SK-N-SH (cell line): Measurements from ENCODE around the gene COL25A1. TPM values are rescaled to one million over a fixed set of nuclear protein-coding genes. Genes with fewer than 3 reads are reported as not detected.

Experiments
- CTCF ChIA-PET: fragments of 300-600, 350-600 bp; formaldehyde crosslinking; extraction: SDS; loops from one replicate; lab custom pipeline; 2021; lab: Yijun Ruan, JAX
- POLR2A ChIA-PET: fragments of 350-600 bp; sonication (Branson Sonifier 250); formaldehyde crosslinking; extraction: SDS; loops from one replicate; lab custom pipeline; 2020; ENCODE audit warnings: antibody characterized with exemption, inconsistent platforms; lab: Yijun Ruan, JAX
- DNase-seq: peaks from one replicate; pipeline ENCODE4 v3.0.0; 2012
- H2AFZ ChIP-seq: fragments of 200-600 bp; sonication (generic); 2 replicates; pipeline ENCODE4 v1.8.1; 2016; ENCODE audit warnings: antibody characterized with exemption, mild to moderate bottlenecking, low read depth
- H3F3A ChIP-seq: fragments of 200-600 bp; sonication (generic); replicated peaks from 2 replicates; pipeline ENCODE3; 2016; ENCODE audit warnings: antibody characterized with exemption, mild to moderate bottlenecking; ENCODE audit not compliant: insufficient read depth
- H3K27ac ChIP-seq, 2 experiments: fragments of 200-500 bp in 1 of 2; fragments of 200-600 bp in 1 of 2; sonication (Bioruptor generic) in 1 of 2; sonication (generic), shearing (Covaris generic) in 1 of 2; 2 replicates each; pipeline versions ENCODE4 v1.5.1 to v1.6.1; 2014 to 2016; ENCODE audit warnings: low read depth in 2 of 2, inconsistent platforms in 1 of 2, low read length in 1 of 2, mild to moderate bottlenecking in 1 of 2, mixed read lengths in 1 of 2
- H3K27me3 ChIP-seq: fragments of 200-600 bp; sonication (generic), shearing (Covaris generic); 2 replicates; pipeline ENCODE4 v1.6.1; 2016; ENCODE audit warnings: mixed run types; ENCODE audit not compliant: insufficient read depth
- H3K36me3 ChIP-seq, 2 experiments: fragments of 200-500 bp in 1 of 2; fragments of 200-600 bp in 1 of 2; sonication (Bioruptor generic) in 1 of 2; sonication (generic) in 1 of 2; replicated peaks in 1 of 2; 2 replicates each; pipeline versions ENCODE3 to v1.5.1; 2014 to 2016; ENCODE audit warnings: low read length in 1 of 2, mild to moderate bottlenecking in 1 of 2; ENCODE audit not compliant: insufficient read depth in 2 of 2, control insufficient read depth in 1 of 2
- H3K4me1 ChIP-seq, 2 experiments: fragments of 200-500 bp in 1 of 2; fragments of 200-600 bp in 1 of 2; sonication (Bioruptor generic) in 1 of 2; sonication (generic), shearing (Covaris generic) in 1 of 2; 2 replicates each; pipeline versions ENCODE4 v1.5.1 to v1.6.1; 2014 to 2016; ENCODE audit warnings: low read depth in 1 of 2, low read length in 1 of 2, mixed run types in 1 of 2; ENCODE audit not compliant: insufficient read depth in 2 of 2, control insufficient read depth in 1 of 2
- H3K4me2 ChIP-seq: fragments of 200-600 bp; sonication (generic), shearing (Covaris generic); 2 replicates; pipeline ENCODE4 v1.6.1; 2017; ENCODE audit warnings: mixed run types
- H3K4me3 ChIP-seq, 2 experiments: fragments of 200-500 bp in 1 of 2; fragments of 200-600 bp in 1 of 2; sonication (Bioruptor generic) in 1 of 2; sonication (generic), shearing (Covaris generic) in 1 of 2; 2 replicates each; pipeline versions ENCODE4 v1.5.1 to v1.8.1; 2014 to 2016; ENCODE audit warnings: low read depth in 2 of 2, inconsistent platforms in 1 of 2, low read length in 1 of 2, mild to moderate bottlenecking in 1 of 2, mixed read lengths in 1 of 2, moderate library complexity in 1 of 2
- H3K79me2 ChIP-seq: fragments of 200-600 bp; sonication (generic); 2 replicates; pipeline ENCODE4 v1.8.1; 2017; ENCODE audit warnings: mild to moderate bottlenecking; ENCODE audit not compliant: insufficient read depth
- H3K9ac ChIP-seq: fragments of 200-600 bp; sonication (generic); 2 replicates; pipeline ENCODE4 v1.6.1; 2017; ENCODE audit warnings: mixed run types
- H3K9me2 ChIP-seq: fragments of 200-600 bp; sonication (generic); 2 replicates; pipeline ENCODE4 v1.6.1; 2017; ENCODE audit warnings: mixed run types
- H3K9me3 ChIP-seq: fragments of 200-600 bp; sonication (generic); 2 replicates; pipeline ENCODE4 v1.6.1; 2017; ENCODE audit warnings: mixed run types, mild to moderate bottlenecking, moderate library complexity
- H4K20me1 ChIP-seq: fragments of 200-600 bp; sonication (generic); 2 replicates; pipeline ENCODE4 v1.6.1; 2017; ENCODE audit warnings: mild to moderate bottlenecking, mixed run types; ENCODE audit not compliant: insufficient read depth
- CHD2 ChIP-seq: fragments of 150-350 bp; IDR thresholded peaks from 2 replicates; pipeline ENCODE4 v1.6.1; 2018; ENCODE audit warnings: low read length; ENCODE audit not compliant: partially characterized antibody
- GABPA ChIP-seq: IDR thresholded peaks from 2 replicates; pipeline ENCODE4 v1.4.0; 2012; ENCODE audit warnings: low read depth, mild to moderate bottlenecking
- GATA2 ChIP-seq: sonication (generic); formaldehyde crosslinking; IDR thresholded peaks from 2 replicates; pipeline ENCODE4 v1.5.0; 2020; ENCODE audit warnings: mild to moderate bottlenecking, missing genetic modification reagents
- MEF2A ChIP-seq: IDR thresholded peaks from 2 replicates; pipeline ENCODE4 v1.4.0; 2012; ENCODE audit warnings: low read depth, borderline replicate concordance
- NRF1 ChIP-seq: IDR thresholded peaks from 2 replicates; pipeline ENCODE4 v1.6.1; 2012; ENCODE audit warnings: low read depth, mild to moderate bottlenecking, low read length
- POLR2AphosphoS5 ChIP-seq: IDR thresholded peaks from 2 replicates; pipeline ENCODE4 v1.6.1; 2012; ENCODE audit warnings: low read depth, low read length
- RCOR1 ChIP-seq: fragments of 150-350 bp; IDR thresholded peaks from 2 replicates; pipeline ENCODE4 v1.6.1; 2017; ENCODE audit warnings: antibody characterized with exemption, low read length
- RFX5 ChIP-seq: IDR thresholded peaks from 2 replicates; pipeline ENCODE4 v1.6.1; 2012; ENCODE audit warnings: mild to moderate bottlenecking, improper control_type of control experiment, low read length
- RXRA ChIP-seq: IDR thresholded peaks from 2 replicates; pipeline ENCODE4 v1.4.0; 2012; ENCODE audit warnings: low read depth, mild to moderate bottlenecking, borderline replicate concordance
- TCF12 ChIP-seq: IDR thresholded peaks from 2 replicates; pipeline ENCODE4 v1.4.0; 2012
- TEAD4 ChIP-seq: IDR thresholded peaks from 2 replicates; pipeline ENCODE4 v1.4.0; 2012; ENCODE audit warnings: mild to moderate bottlenecking, borderline replicate concordance; ENCODE audit not compliant: insufficient read depth
- YY1 ChIP-seq: IDR thresholded peaks from 2 replicates; pipeline ENCODE4 v1.4.0; 2012; ENCODE audit warnings: low read depth, mild to moderate bottlenecking
- WGBS: methylation state at CpG from one replicate; pipeline ENCODE4 v1.1.6; 2017; ENCODE audit warnings: low lambda C conversion rate; 5-methylcytosine and 5-hydroxymethylcytosine counted together
- polyA plus RNA-seq, 3 experiments: library from polyadenylated mRNA; depleted of rRNA; stranded (reverse); fragments of >200 nt; gene quantifications; 2 replicates each; pipeline ENCODE4 v1.2.3, GENCODE V29; 2012
- TF ChIP-seq, protein P1 (sequence below): IDR thresholded peaks from 2 replicates; pipeline ENCODE4 v1.4.0; 2012; ENCODE audit warnings: low read depth, borderline replicate concordance
- TF ChIP-seq, protein P2 (sequence below): fragments of 150-350 bp; IDR thresholded peaks from 2 replicates; pipeline ENCODE4 v1.6.1; 2016; ENCODE audit warnings: mild to moderate bottlenecking, low read depth, low read length
- TF ChIP-seq, protein P3 (sequence below): IDR thresholded peaks from 2 replicates; pipeline ENCODE4 v1.4.0; 2012; ENCODE audit warnings: low read depth
- TF ChIP-seq, protein P4 (sequence below): fragments of 200-600 bp; sonication (generic); IDR thresholded peaks from 2 replicates; pipeline ENCODE4 v1.6.1; 2017; ENCODE audit warnings: antibody characterized with exemption, mild to moderate bottlenecking, moderate library complexity

COL25A1 gene
- polyA plus RNA-seq, 1 of the 3 experiments (the other 2 are of a cell fraction) = not detected

DNA sequence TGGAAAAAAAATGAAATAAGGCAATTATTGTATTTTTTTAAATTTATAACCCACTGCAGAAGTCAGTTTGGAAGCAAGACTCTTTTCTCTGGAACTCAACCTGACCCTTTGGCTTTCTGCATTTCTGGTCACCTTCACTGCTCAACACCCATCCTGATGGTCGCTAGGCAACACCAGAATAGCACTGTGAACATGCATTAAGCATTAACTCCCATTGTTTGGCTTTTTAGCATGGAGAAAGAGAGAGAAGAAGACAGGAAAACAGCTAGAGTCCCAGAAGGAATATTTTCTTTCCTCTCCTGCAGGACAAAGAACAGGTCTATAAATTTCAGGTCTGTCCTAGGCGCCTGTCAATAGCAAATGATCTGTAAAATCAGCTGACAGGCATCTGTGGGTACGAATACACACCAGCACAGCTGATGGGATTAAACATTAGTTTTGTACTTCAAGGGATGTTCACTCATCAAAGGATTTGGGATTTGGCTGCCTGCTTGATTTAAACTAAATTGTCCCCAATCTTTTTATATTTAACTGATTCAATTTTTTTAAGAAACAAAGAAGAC, 402.4 kb downstream of the COL25A1 start:
- 6% methylated on average over 3 of the region's 3 CpGs for WGBS
- H3K4me1 ChIP-seq = no peaks in the 10 kb centered on the region
- H3K9ac ChIP-seq = no peak overlapping the region
- no peak overlapping the region for H3K4me2 ChIP-seq
- H3F3A ChIP-seq = no peaks in the 10 kb centered on the region
- H3K27me3 ChIP-seq = no peaks in the 10 kb centered on the region
- POLR2A ChIA-PET = no interaction called here
- H3K9me3 ChIP-seq = no peaks in the 10 kb centered on the region
- H3K79me2 ChIP-seq = no peaks in the 10 kb centered on the region
- no peak for DNase-seq
- H4K20me1 ChIP-seq = no peaks in the 10 kb centered on the region
- no peak overlapping the region for H3K27ac ChIP-seq
- CTCF ChIA-PET = no interaction called here
- H3K9me2 ChIP-seq = no peaks in the 10 kb centered on the region
- no peak overlapping the region for H3K4me3 ChIP-seq
- TF ChIP-seq GATA2 = no peak
- TF ChIP-seq, protein P1, sequence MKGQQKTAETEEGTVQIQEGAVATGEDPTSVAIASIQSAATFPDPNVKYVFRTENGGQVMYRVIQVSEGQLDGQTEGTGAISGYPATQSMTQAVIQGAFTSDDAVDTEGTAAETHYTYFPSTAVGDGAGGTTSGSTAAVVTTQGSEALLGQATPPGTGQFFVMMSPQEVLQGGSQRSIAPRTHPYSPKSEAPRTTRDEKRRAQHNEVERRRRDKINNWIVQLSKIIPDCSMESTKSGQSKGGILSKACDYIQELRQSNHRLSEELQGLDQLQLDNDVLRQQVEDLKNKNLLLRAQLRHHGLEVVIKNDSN = no peak
- TF ChIP-seq CHD2 = no peak
- TF ChIP-seq, protein P2, sequence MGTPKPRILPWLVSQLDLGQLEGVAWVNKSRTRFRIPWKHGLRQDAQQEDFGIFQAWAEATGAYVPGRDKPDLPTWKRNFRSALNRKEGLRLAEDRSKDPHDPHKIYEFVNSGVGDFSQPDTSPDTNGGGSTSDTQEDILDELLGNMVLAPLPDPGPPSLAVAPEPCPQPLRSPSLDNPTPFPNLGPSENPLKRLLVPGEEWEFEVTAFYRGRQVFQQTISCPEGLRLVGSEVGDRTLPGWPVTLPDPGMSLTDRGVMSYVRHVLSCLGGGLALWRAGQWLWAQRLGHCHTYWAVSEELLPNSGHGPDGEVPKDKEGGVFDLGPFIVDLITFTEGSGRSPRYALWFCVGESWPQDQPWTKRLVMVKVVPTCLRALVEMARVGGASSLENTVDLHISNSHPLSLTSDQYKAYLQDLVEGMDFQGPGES = no peak
- TF ChIP-seq NRF1 = no peak
- no peak for TF ChIP-seq YY1
- TF ChIP-seq RXRA = no peak
- TF ChIP-seq TCF12 = no peak
- no peak for TF ChIP-seq GABPA
- no peak for TF ChIP-seq TEAD4
- TF ChIP-seq, protein P3, sequence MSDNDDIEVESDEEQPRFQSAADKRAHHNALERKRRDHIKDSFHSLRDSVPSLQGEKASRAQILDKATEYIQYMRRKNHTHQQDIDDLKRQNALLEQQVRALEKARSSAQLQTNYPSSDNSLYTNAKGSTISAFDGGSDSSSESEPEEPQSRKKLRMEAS = no peak
- no peak for TF ChIP-seq RCOR1
- TF ChIP-seq POLR2AphosphoS5 = no peak
- no peak for TF ChIP-seq MEF2A
- TF ChIP-seq, protein P4, sequence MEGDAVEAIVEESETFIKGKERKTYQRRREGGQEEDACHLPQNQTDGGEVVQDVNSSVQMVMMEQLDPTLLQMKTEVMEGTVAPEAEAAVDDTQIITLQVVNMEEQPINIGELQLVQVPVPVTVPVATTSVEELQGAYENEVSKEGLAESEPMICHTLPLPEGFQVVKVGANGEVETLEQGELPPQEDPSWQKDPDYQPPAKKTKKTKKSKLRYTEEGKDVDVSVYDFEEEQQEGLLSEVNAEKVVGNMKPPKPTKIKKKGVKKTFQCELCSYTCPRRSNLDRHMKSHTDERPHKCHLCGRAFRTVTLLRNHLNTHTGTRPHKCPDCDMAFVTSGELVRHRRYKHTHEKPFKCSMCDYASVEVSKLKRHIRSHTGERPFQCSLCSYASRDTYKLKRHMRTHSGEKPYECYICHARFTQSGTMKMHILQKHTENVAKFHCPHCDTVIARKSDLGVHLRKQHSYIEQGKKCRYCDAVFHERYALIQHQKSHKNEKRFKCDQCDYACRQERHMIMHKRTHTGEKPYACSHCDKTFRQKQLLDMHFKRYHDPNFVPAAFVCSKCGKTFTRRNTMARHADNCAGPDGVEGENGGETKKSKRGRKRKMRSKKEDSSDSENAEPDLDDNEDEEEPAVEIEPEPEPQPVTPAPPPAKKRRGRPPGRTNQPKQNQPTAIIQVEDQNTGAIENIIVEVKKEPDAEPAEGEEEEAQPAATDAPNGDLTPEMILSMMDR = no peak
- TF ChIP-seq RFX5 = no peak
- H2AFZ ChIP-seq = no peak overlapping the region
- no peaks in the 10 kb centered on the region for H3K36me3 ChIP-seq
